Erythroblast (primary cell): ENCODE data around the gene ATR.
"Not testable (repeated sequence)": the region's sequence is repeated elsewhere in the genome, so short reads cannot be mapped to it uniquely, and the experiment has no call there.

Source experiments
- DNase-seq, 2 experiments: peaks; one replicate each; lab custom pipeline; 2025; lab: John Stamatoyannopoulos, UW
- GATA1 ChIP-seq: IDR thresholded peaks from 2 replicates; pipeline ENCODE4 v1.6.1; 2011; ENCODE audit warnings: low read depth, mild to moderate bottlenecking, control low read depth, low read length, moderate library complexity
- POLR2A ChIP-seq: IDR thresholded peaks from 2 replicates; pipeline ENCODE4 v1.6.1; 2011; ENCODE audit warnings: mild to moderate bottlenecking, low read length

Gene ATR

DNA sequence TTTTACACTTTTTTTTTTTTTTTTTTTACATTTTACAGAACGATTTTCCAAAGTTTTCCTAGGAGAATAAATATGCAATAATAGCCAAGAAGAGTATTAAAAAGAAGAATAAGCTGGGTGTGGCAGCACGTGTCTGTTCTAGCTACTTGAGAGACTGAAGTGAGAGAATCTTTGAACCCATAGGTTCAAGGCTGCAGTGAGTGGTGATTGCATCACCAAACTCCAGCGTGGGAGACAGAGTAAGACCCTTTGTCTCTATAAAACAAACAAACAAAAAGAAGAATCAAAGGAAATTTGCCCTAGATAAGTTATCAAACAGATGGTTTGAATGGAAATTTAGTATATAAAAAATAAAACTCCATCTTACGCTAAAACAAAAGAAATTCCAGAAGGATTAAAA lies 144.0 kb downstream of the ATR start:
- DNase-seq = no peak
- TF ChIP-seq GATA1 = no peak
- no peak for TF ChIP-seq POLR2A

GRCh38 chr3:142433110-142433509 lies 145.4 kb downstream of the ATR start:
- TF ChIP-seq POLR2A (no peak), GATA1 (no peak)
- DNase-seq = no peak

DNA sequence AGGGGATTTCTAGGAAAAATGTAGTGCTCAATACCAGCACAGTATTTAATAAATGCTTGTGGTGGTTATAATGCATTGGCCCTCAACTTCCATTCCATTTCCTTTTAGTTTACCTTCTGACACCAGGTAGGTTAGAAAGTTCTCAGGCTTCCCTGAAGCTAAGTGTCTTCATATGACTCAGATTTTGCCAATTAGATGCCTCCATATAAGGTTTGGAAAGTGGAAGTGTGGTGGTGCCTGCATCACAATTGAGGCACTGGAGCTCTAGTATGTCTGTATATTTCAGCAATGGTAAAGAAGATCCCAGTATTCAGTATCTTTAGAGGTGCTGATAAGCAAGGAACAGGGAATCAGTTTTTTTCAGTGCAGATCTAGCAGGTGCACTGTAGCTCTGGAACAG lies 149.0 kb downstream of the ATR start:
- DNase-seq = no peak
- TF ChIP-seq POLR2A (no peak), GATA1 (no peak)

GRCh38 chr3:142424754-142425153 lies 153.8 kb downstream of the ATR start:
- TF ChIP-seq POLR2A (no peak), GATA1 (no peak)

DNA sequence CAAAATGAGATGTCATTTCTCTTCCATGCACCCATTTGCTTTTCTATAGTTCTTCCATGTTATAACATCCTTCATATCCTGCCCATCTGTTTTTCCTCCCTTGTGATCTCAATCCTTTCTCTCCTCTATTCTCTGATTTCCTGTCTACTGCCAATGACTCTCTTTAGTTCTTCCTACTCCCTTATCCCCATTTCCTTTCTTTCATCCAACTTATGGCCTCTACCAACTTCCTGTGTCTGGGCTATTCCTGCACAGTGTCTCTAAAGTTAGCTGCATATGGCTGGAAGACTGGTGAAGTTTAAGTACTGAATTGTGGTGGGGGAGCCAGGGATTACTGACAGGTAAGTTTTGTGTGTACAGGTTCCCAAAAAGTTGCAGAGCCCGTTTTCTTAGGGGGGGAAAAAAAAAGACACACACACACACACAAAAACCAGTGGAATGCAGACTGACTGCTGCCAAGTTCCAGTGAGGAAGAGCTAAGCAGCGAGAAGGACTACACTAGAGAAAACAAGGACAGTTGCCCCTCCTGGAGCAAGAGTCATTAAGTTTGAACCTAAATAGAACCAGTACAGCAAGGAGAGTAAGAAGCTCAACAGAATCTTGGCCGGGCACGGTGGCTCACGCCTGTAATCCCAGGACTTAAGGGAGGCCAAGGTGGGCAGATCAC lies 159.5 kb downstream of the ATR start:
- no peak for TF ChIP-seq POLR2A
- TF ChIP-seq GATA1 = no peak
- no peak for DNase-seq

More at GRCh38 chr3:142424754-142425153, 153.8 kb downstream of the ATR start:
- no peak for DNase-seq

GRCh38 chr3:142417302-142417701 lies 161.2 kb downstream of the ATR start:
- no peak for DNase-seq
- TF ChIP-seq POLR2A (no peak), GATA1 (no peak)

GRCh38 chr3:142400537-142400936 lies 178.0 kb downstream of the ATR start:
- not testable (repeated sequence) for DNase-seq
